ENCODE measurements around the gene CLDN19.

- TF ChIP-seq, protein P1, sequence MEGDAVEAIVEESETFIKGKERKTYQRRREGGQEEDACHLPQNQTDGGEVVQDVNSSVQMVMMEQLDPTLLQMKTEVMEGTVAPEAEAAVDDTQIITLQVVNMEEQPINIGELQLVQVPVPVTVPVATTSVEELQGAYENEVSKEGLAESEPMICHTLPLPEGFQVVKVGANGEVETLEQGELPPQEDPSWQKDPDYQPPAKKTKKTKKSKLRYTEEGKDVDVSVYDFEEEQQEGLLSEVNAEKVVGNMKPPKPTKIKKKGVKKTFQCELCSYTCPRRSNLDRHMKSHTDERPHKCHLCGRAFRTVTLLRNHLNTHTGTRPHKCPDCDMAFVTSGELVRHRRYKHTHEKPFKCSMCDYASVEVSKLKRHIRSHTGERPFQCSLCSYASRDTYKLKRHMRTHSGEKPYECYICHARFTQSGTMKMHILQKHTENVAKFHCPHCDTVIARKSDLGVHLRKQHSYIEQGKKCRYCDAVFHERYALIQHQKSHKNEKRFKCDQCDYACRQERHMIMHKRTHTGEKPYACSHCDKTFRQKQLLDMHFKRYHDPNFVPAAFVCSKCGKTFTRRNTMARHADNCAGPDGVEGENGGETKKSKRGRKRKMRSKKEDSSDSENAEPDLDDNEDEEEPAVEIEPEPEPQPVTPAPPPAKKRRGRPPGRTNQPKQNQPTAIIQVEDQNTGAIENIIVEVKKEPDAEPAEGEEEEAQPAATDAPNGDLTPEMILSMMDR (IDR thresholded peaks at IDR 0.05), result no peak
- TF ChIP-seq EZH2 (IDR thresholded peaks at IDR 0.05) (no peak), EZH2phosphoT487 (IDR thresholded peaks at IDR 0.05) (no peak)
Observed at GRCh38 chr1:42692911-42693310, 47.1 kb downstream of the CLDN19 start.

Measured in neural progenitor cell (in vitro differentiated cells).